ENCODE results near the gene SVIL. TPM values are rescaled to one million over a fixed set of nuclear protein-coding genes. Genes with fewer than 3 reads are reported as not detected.
"Not testable (repeated sequence)": the region's sequence is repeated elsewhere in the genome, so short reads cannot be mapped to it uniquely, and the experiment has no call there.

Gene SVIL
- total and polyA plus RNA-seq, 2 donors (not counting 1 experiment from before 2014, with no cell fraction given) = 0.74 to 0.88 TPM

- Mint-ChIP-seq H3K27ac (no peak overlapping the region), H3K4me1 (peaks cover 4% of the 10 kb centered on the region), H3K27me3 (no peaks in the 10 kb centered on the region), H3K9me3 (ENCODE audit: insufficient read depth) (no peaks in the 10 kb centered on the region), H3K4me3 (no peak overlapping the region)
- Histone ChIP-seq H3K36me3 (replicated peaks in 1 of 2; ENCODE audit: control extremely low read depth in 1 of 2, control insufficient read depth in 1 of 2, extremely low read depth in 1 of 2, insufficient read depth in 2 of 2, low read length in 1 of 2) (no peaks in the 10 kb centered on the region), H3K27me3 (replicated peaks in 1 of 4; ENCODE audit: control extremely low read depth in 1 of 4, control insufficient read depth in 3 of 4, insufficient read depth in 4 of 4, low read length in 3 of 4) (no peaks in the 10 kb centered on the region), H4K20me1 (ENCODE audit: control insufficient read depth, insufficient read depth, low read length, poor library complexity, severe bottlenecking) (no peaks in the 10 kb centered on the region), H3K79me2 (ENCODE audit: control insufficient read depth, insufficient read depth, low read length) (no peaks in the 10 kb centered on the region), H3K4me2 (replicated peaks; ENCODE audit: low read depth, low read length, poor library complexity, severe bottlenecking) (no peak overlapping the region), H3K9me3 (ENCODE audit: control extremely low read depth in 1 of 3, control insufficient read depth in 2 of 3, insufficient read depth in 1 of 3, low read length in 2 of 3) (no peaks in the 10 kb centered on the region), H3K9ac (ENCODE audit: low read length) (no peak overlapping the region), H2AFZ (ENCODE audit: insufficient read depth, low read depth, low read length, poor library complexity, severe bottlenecking) (no peak overlapping the region), H3K27ac (ENCODE audit: low read length in 2 of 2) (no peak overlapping the region), H3K4me1 (ENCODE audit: control insufficient read depth in 2 of 2, insufficient read depth in 2 of 2, low read length in 2 of 2) (no peaks in the 10 kb centered on the region), H3K4me3 (ENCODE audit: control extremely low read depth in 1 of 5, extremely low read depth in 1 of 5, insufficient read depth in 1 of 5, low read depth in 2 of 5, low read length in 4 of 5) (no peak overlapping the region)
- ChIA-PET CTCF (interaction anchor here (1.1 kb wide), 1 partner anchor 41 kb away, joined by 3 read pairs; no protein-coding TSS in a partner anchor), POLR2A (no interaction called here)
- WGBS (ENCODE audit: insufficient coverage) = 60% methylated on average over 1 of the region's 1 CpG
- DNase-seq (no peak), ATAC-seq (ENCODE audit: low read depth) (no peak)
- TF ChIP-seq, protein P1, sequence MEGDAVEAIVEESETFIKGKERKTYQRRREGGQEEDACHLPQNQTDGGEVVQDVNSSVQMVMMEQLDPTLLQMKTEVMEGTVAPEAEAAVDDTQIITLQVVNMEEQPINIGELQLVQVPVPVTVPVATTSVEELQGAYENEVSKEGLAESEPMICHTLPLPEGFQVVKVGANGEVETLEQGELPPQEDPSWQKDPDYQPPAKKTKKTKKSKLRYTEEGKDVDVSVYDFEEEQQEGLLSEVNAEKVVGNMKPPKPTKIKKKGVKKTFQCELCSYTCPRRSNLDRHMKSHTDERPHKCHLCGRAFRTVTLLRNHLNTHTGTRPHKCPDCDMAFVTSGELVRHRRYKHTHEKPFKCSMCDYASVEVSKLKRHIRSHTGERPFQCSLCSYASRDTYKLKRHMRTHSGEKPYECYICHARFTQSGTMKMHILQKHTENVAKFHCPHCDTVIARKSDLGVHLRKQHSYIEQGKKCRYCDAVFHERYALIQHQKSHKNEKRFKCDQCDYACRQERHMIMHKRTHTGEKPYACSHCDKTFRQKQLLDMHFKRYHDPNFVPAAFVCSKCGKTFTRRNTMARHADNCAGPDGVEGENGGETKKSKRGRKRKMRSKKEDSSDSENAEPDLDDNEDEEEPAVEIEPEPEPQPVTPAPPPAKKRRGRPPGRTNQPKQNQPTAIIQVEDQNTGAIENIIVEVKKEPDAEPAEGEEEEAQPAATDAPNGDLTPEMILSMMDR (IDR thresholded peaks at IDR 0.05) = no peak
- TF ChIP-seq EZH2 (IDR thresholded peaks at IDR 0.05; ENCODE audit: borderline replicate concordance, insufficient read depth, low read depth, low read length, poor library complexity, severe bottlenecking) = no peak
- intact Hi-C loops (cut with micrococcal nuclease) = no loop called here
Observed at GRCh38 chr10:29486433-29486832, 148.3 kb downstream of the SVIL start.

GRCh38 chr10:29484677-29485076 lies 150.1 kb downstream of the SVIL start:
- CTCF ChIA-PET; H3K9ac ChIP-seq (ENCODE audit: low read length); H3K79me2 ChIP-seq (ENCODE audit: control insufficient read depth, insufficient read depth, low read length); H3K36me3 ChIP-seq (replicated peaks in 1 of 2; ENCODE audit: control extremely low read depth in 1 of 2, control insufficient read depth in 1 of 2, extremely low read depth in 1 of 2, insufficient read depth in 2 of 2, low read length in 1 of 2); H4K20me1 ChIP-seq (ENCODE audit: control insufficient read depth, insufficient read depth, low read length, poor library complexity, severe bottlenecking); H3K9me3 Mint-ChIP-seq (ENCODE audit: insufficient read depth); H2AFZ ChIP-seq (ENCODE audit: insufficient read depth, low read depth, low read length, poor library complexity, severe bottlenecking); H3K9me3 ChIP-seq (ENCODE audit: control extremely low read depth in 1 of 3, control insufficient read depth in 2 of 3, insufficient read depth in 1 of 3, low read length in 2 of 3); H3K27me3 Mint-ChIP-seq; H3K4me2 ChIP-seq (replicated peaks; ENCODE audit: low read depth, low read length, poor library complexity, severe bottlenecking); H3K4me3 ChIP-seq (ENCODE audit: control extremely low read depth in 1 of 5, extremely low read depth in 1 of 5, insufficient read depth in 1 of 5, low read depth in 2 of 5, low read length in 4 of 5); H3K4me3 Mint-ChIP-seq; ATAC-seq (ENCODE audit: low read depth); H3K4me1 Mint-ChIP-seq; H3K27ac Mint-ChIP-seq; DNase-seq; H3K27me3 ChIP-seq (replicated peaks in 1 of 4; ENCODE audit: control extremely low read depth in 1 of 4, control insufficient read depth in 3 of 4, insufficient read depth in 4 of 4, low read length in 3 of 4); POLR2A ChIA-PET; intact Hi-C loops (cut with micrococcal nuclease); H3K4me1 ChIP-seq (ENCODE audit: control insufficient read depth in 2 of 2, insufficient read depth in 2 of 2, low read length in 2 of 2); H3K27ac ChIP-seq (ENCODE audit: low read length in 2 of 2): not testable (repeated sequence)
- 96% methylated on average over 5 of the region's 8 CpGs for WGBS (ENCODE audit: insufficient coverage)
